OCI-LY7 (cell line): ENCODE data around the gene IGSF10.

ENCODE experiments used
- EZH2phosphoT487 ChIP-seq: fragments of 200-600 bp; sonication (generic); IDR thresholded peaks from 2 replicates; pipeline ENCODE4 v1.6.1; 2018; ENCODE audit warnings: low read depth, borderline replicate concordance, mild to moderate bottlenecking, mixed run types, antibody characterized with exemption, low read length, moderate library complexity, mixed read lengths
- TF ChIP-seq, protein P1 (sequence below): fragments of 200-600 bp; sonication (generic); conservative IDR thresholded peaks from 2 replicates; pipeline ENCODE4 v1.5.1; 2014; ENCODE audit warnings: mild to moderate bottlenecking, antibody characterized with exemption, low read length, moderate library complexity, mixed read lengths

DNA sequence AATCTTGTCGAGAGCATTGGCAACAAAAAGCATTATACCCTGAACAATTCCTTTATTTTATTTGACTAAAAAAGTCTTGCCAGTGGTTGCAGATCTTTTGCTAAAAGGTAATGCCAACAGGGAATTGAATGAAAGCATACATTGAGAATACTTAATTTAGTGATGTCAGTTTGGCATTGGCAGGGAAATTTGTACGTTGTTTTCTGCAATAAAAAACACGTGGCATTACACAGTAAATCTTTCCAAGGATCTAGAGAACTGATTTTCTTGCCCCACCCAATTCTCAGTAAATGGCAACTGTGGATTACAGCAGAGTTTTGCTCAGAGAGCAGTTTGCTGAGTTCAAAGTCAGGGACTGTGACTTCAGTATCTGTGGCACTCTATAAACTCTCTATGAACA is 38.3 kb upstream of the IGSF10 start:
- TF ChIP-seq, protein P1, sequence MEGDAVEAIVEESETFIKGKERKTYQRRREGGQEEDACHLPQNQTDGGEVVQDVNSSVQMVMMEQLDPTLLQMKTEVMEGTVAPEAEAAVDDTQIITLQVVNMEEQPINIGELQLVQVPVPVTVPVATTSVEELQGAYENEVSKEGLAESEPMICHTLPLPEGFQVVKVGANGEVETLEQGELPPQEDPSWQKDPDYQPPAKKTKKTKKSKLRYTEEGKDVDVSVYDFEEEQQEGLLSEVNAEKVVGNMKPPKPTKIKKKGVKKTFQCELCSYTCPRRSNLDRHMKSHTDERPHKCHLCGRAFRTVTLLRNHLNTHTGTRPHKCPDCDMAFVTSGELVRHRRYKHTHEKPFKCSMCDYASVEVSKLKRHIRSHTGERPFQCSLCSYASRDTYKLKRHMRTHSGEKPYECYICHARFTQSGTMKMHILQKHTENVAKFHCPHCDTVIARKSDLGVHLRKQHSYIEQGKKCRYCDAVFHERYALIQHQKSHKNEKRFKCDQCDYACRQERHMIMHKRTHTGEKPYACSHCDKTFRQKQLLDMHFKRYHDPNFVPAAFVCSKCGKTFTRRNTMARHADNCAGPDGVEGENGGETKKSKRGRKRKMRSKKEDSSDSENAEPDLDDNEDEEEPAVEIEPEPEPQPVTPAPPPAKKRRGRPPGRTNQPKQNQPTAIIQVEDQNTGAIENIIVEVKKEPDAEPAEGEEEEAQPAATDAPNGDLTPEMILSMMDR = no peak
- no peak for TF ChIP-seq EZH2phosphoT487
